HFFc6 (cell line): Measurements from ENCODE around the gene LSM14A. TPM values are rescaled to one million over a fixed set of nuclear protein-coding genes. Genes with fewer than 3 reads are reported as not detected.
"Not testable (repeated sequence)": the region's sequence is repeated elsewhere in the genome, so short reads cannot be mapped to it uniquely, and the experiment has no call there.

Source experiments
- DNase-seq: peaks from one replicate; pipeline ENCODE4 v3.0.0-alpha.2; 2018
- H3K27ac Mint-ChIP-seq: 2 replicates; pipeline ENCODE4 v1.8.0; 2020; ENCODE audit warnings: mild to moderate bottlenecking, mixed read lengths
- H3K27me3 Mint-ChIP-seq: 2 replicates; pipeline ENCODE4 v1.8.0; 2021; ENCODE audit warnings: mild to moderate bottlenecking, moderate library complexity, mixed read lengths; ENCODE audit not compliant: insufficient read depth
- H3K36me3 Mint-ChIP-seq: 2 replicates; pipeline ENCODE4 v1.8.0; 2021; ENCODE audit warnings: low read depth, mixed read lengths
- H3K4me1 Mint-ChIP-seq: 2 replicates; pipeline ENCODE4 v1.8.0; 2020; ENCODE audit warnings: low read depth, mixed read lengths
- H3K4me3 Mint-ChIP-seq: 2 replicates; pipeline ENCODE4 v1.8.0; 2020; ENCODE audit warnings: mild to moderate bottlenecking, moderate library complexity, mixed read lengths
- H3K9me3 Mint-ChIP-seq: 2 replicates; pipeline ENCODE4 v1.8.0; 2020; ENCODE audit warnings: mild to moderate bottlenecking, mixed read lengths
- CTCF ChIP-seq: fragments of 200-600 bp; sonication (generic); IDR thresholded peaks from 2 replicates; pipeline ENCODE4 v1.5.0; 2021; ENCODE audit warnings: antibody characterized with exemption, mild to moderate bottlenecking
- total RNA-seq, 6 experiments: library from RNA; stranded (reverse); fragmentation: NEBNext Ultra II Directional; extraction: Animal tissue kit (Norgen Biotek cat#: 25700); gene quantifications; 2 replicates in 1 of 6; 3 replicates in 5 of 6; pipeline ENCODE4 v1.2.3, GENCODE V29; 2021

LSM14A gene
- total RNA-seq, 6 experiments from 2014 or later = 66.5 to 92.9 (median 87.0) TPM

GRCh38 chr19:34243876-34244578, 71.7 kb downstream of the LSM14A start:
- no peak overlapping the region; the same call in 1 of the 2 replicates for H3K27ac Mint-ChIP-seq
- TF ChIP-seq CTCF = no peak
- H3K9me3 Mint-ChIP-seq = no peaks in the 10 kb centered on the region
- DNase-seq = no peak
- H3K4me1 Mint-ChIP-seq = peaks cover 21% of the 10 kb centered on the region
- H3K27me3 Mint-ChIP-seq = peaks cover 4% of the 10 kb centered on the region
- H3K36me3 Mint-ChIP-seq = no peaks in the 10 kb centered on the region
- no peak overlapping the region for H3K4me3 Mint-ChIP-seq

GRCh38 chr19:34244611-34245299, 72.5 kb downstream of the LSM14A start:
- no peaks in the 10 kb centered on the region for H3K36me3 Mint-ChIP-seq
- H3K9me3 Mint-ChIP-seq = no peaks in the 10 kb centered on the region
- H3K27me3 Mint-ChIP-seq = peaks cover 4% of the 10 kb centered on the region
- no peak for DNase-seq
- 0 out of 2 replicates have a peak, but pooled peaks have one; percentile 8 for TF ChIP-seq CTCF
- H3K4me3 Mint-ChIP-seq = no peak overlapping the region
- no peak overlapping the region for H3K27ac Mint-ChIP-seq
- H3K4me1 Mint-ChIP-seq = peaks cover 21% of the 10 kb centered on the region

DNA sequence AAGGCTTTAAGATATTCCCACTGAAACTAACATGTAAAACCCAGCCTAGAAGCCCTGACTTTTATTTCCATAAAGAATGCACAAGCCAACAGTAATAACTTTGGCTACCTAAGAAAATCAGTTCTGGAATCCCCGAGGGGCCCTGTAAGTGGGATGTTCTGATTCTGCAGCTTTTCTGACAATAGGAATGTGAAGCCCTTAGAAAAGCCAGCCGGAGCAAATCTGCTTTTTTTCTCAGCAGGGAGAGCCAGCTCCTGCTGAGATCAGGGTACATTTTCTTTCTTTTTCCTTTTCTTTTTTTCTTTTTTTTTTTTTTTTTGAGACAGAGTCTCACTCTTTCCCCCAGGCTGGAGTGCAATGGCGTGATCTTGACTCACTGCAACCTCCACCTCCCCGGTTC, 74.0 kb downstream of the LSM14A start:
- H3K27ac Mint-ChIP-seq = no peak overlapping the region
- TF ChIP-seq CTCF = no peak
- no peaks in the 10 kb centered on the region for H3K36me3 Mint-ChIP-seq
- H3K4me1 Mint-ChIP-seq = peaks cover 21% of the 10 kb centered on the region
- H3K9me3 Mint-ChIP-seq = no peaks in the 10 kb centered on the region
- peaks cover 1% of the 10 kb centered on the region for H3K27me3 Mint-ChIP-seq
- DNase-seq = no peak
- no peak overlapping the region for H3K4me3 Mint-ChIP-seq

- Mint-ChIP-seq H3K36me3 (no peaks in the 10 kb centered on the region), H3K27me3 (no peaks in the 10 kb centered on the region; the same call in 1 of the 2 replicates), H3K4me1 (peaks cover 17% of the 10 kb centered on the region), H3K9me3 (no peaks in the 10 kb centered on the region), H3K4me3 (no peak overlapping the region), H3K27ac (no peak overlapping the region)
- TF ChIP-seq CTCF = no peak
- no peak for DNase-seq
These were observed 76.6 kb downstream of the LSM14A start for GRCh38 chr19:34248941-34249340.

DNA sequence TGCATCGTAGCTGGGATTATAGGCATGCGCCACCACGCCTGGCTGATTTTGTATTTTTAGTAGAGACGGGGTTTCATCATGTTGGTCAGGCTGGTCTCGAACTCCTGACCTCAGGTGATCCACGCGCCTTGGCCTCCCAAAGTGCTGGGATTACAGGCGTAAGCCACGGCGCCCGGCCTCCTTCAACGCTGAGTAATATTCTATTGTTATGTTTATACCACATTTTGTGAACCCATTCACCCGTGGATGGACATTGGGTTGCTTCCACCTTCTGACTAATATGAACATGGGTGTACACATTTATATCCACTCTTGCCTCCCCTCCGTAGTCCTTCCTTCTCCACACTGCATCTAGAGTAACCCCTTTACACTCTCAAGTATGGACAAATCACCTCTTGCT, 80.9 kb downstream of the LSM14A start:
- not testable (repeated sequence) for H3K27me3 Mint-ChIP-seq, H3K27ac Mint-ChIP-seq, DNase-seq, H3K9me3 Mint-ChIP-seq, H3K36me3 Mint-ChIP-seq
- peak overlapping the region; percentile 90; the same call in 1 of the 2 replicates for H3K4me3 Mint-ChIP-seq
- peaks cover 30% of the 10 kb centered on the region for H3K4me1 Mint-ChIP-seq

- not testable (repeated sequence) for H3K36me3 Mint-ChIP-seq, DNase-seq, H3K9me3 Mint-ChIP-seq, H3K27me3 Mint-ChIP-seq
- H3K4me1 Mint-ChIP-seq = peaks cover 30% of the 10 kb centered on the region
- peak overlapping the region; percentile 86 for H3K27ac Mint-ChIP-seq
- H3K4me3 Mint-ChIP-seq = peak overlapping the region; percentile 90
These were observed 81.4 kb downstream of the LSM14A start for GRCh38 chr19:34253681-34254045.
